Peyer's patch (tissue), 4 donors: ENCODE measurements around the gene PRMT9. TPM values are rescaled to one million over a fixed set of nuclear protein-coding genes. Genes with fewer than 3 reads are reported as not detected.

Experiments
- DNase-seq, 3 donors: peaks; one replicate each; pipeline ENCODE4 v3.0.0-alpha.2; 2017 to 2019
- H3K27ac ChIP-seq, 4 donors: fragments of 200-600 bp; sonication (generic); one replicate each; pipeline ENCODE4 v1.5.1; 2016 to 2019
- H3K27me3 ChIP-seq, 2 donors: fragments of 200-600 bp; sonication (generic); one replicate each; pipeline ENCODE4 v1.5.1; 2019
- H3K36me3 ChIP-seq, 3 donors: fragments of 200-600 bp; sonication (generic); one replicate each; pipeline ENCODE4 v1.5.1; 2016 to 2019
- H3K4me1 ChIP-seq, 4 donors: fragments of 200-600 bp; sonication (generic); one replicate each; pipeline ENCODE4 v1.5.1; 2016 to 2019
- H3K4me3 ChIP-seq, 4 donors: fragments of 200-600 bp; sonication (generic); 1 replicate in 3 of 4; 2 replicates in 1 of 4; pipeline ENCODE4 v1.5.1; 2016 to 2019; ENCODE audit warnings: mild to moderate bottlenecking in 1 of 4
- H3K9me3 ChIP-seq, 4 donors: fragments of 200-600 bp; sonication (generic); one replicate each; pipeline ENCODE4 v1.5.1; 2016 to 2019; ENCODE audit warnings: mild to moderate bottlenecking in 1 of 4
- POLR2A ChIP-seq, 2 donors: fragments of 450-650 bp; IDR thresholded peaks; one replicate each; pipeline ENCODE4 v1.5.1; 2017; ENCODE audit warnings: antibody characterized with exemption in 2 of 2, mild to moderate bottlenecking in 2 of 2, moderate library complexity in 2 of 2
- total RNA-seq, 4 donors: library from RNA; depleted of rRNA; stranded (reverse); fragments of >200 nt; gene quantifications; one replicate each; pipeline ENCODE4 v1.1.0, GENCODE V29; 2016
- TF ChIP-seq, protein P1 (sequence below), 6 experiments: fragments of 450-650 bp in 4 of 6; fragments of 200-600 bp in 2 of 6; sonication (generic) in 1 of 6; IDR thresholded peaks; one replicate each; pipeline ENCODE4 v1.5.1; 2017 to 2019; ENCODE audit warnings: antibody characterized with exemption in 6 of 6, mild to moderate bottlenecking in 3 of 6, moderate library complexity in 1 of 6

PRMT9 gene
- total RNA-seq, 4 donors from 2014 or later, result 5.4 to 9.9 (median 7.8) TPM

GRCh38 chr4:147640331-147640730, 43.6 kb downstream of the PRMT9 start:
- H3K9me3 ChIP-seq, result no peaks in the 10 kb centered on the region
- H3K27ac ChIP-seq, result no peak overlapping the region
- H3K4me1 ChIP-seq, result no peaks in the 10 kb centered on the region
- TF ChIP-seq, protein P1, sequence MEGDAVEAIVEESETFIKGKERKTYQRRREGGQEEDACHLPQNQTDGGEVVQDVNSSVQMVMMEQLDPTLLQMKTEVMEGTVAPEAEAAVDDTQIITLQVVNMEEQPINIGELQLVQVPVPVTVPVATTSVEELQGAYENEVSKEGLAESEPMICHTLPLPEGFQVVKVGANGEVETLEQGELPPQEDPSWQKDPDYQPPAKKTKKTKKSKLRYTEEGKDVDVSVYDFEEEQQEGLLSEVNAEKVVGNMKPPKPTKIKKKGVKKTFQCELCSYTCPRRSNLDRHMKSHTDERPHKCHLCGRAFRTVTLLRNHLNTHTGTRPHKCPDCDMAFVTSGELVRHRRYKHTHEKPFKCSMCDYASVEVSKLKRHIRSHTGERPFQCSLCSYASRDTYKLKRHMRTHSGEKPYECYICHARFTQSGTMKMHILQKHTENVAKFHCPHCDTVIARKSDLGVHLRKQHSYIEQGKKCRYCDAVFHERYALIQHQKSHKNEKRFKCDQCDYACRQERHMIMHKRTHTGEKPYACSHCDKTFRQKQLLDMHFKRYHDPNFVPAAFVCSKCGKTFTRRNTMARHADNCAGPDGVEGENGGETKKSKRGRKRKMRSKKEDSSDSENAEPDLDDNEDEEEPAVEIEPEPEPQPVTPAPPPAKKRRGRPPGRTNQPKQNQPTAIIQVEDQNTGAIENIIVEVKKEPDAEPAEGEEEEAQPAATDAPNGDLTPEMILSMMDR (IDR thresholded peaks at IDR 0.05), result no peak
- TF ChIP-seq POLR2A (IDR thresholded peaks at IDR 0.05), result no peak
- peaks cover 0 to 41% (median 0%) of the 10 kb centered on the region in 3 donors for H3K36me3 ChIP-seq
- no peak overlapping the region for H3K4me3 ChIP-seq
- no peak for DNase-seq
- no peaks in the 10 kb centered on the region for H3K27me3 ChIP-seq

- no peak for DNase-seq
- H3K4me1 ChIP-seq, result no peaks in the 10 kb centered on the region
- no peaks in the 10 kb centered on the region for H3K27me3 ChIP-seq
- no peak for TF ChIP-seq POLR2A (IDR thresholded peaks at IDR 0.05)
- TF ChIP-seq, protein P1 (IDR thresholded peaks at IDR 0.05), result no peak
- no peak overlapping the region for H3K27ac ChIP-seq
- H3K4me3 ChIP-seq, result no peak overlapping the region
- peaks cover 0 to 50% (median 0%) of the 10 kb centered on the region in 3 donors for H3K36me3 ChIP-seq
- H3K9me3 ChIP-seq, result no peaks in the 10 kb centered on the region
These were observed 44.6 kb downstream of the PRMT9 start for GRCh38 chr4:147639388-147639787.

DNA sequence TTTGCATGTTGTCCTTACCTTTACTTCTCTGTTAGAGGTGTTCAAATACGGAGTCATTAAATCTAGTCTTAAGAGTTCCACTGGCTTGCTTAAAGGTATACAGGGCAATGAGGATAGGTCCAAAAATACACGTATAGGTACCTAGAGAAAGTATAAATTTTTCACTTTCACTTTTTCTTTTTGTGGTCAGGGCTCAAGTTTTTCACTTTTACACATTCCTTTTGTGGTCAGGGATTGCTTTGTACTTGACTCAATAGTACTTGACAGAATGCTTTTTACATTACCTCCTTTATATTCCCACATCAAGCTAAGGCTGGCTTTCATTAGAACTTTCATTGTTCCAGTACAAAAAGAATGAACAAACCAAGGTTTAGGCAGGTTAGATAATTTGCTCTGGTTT, 45.0 kb downstream of the PRMT9 start:
- H3K9me3 ChIP-seq, result no peaks in the 10 kb centered on the region
- no peaks in the 10 kb centered on the region for H3K4me1 ChIP-seq
- no peak overlapping the region for H3K27ac ChIP-seq
- H3K4me3 ChIP-seq, result no peak overlapping the region
- no peaks in the 10 kb centered on the region for H3K27me3 ChIP-seq
- TF ChIP-seq POLR2A (IDR thresholded peaks at IDR 0.05), result no peak
- TF ChIP-seq, protein P1 (IDR thresholded peaks at IDR 0.05), result no peak
- peaks cover 0 to 55% (median 0%) of the 10 kb centered on the region in 3 donors for H3K36me3 ChIP-seq
- DNase-seq, result no peak

GRCh38 chr4:147638365-147638764, 45.6 kb downstream of the PRMT9 start:
- TF ChIP-seq, protein P1 (IDR thresholded peaks at IDR 0.05), result no peak
- TF ChIP-seq POLR2A (IDR thresholded peaks at IDR 0.05), result no peak
- Histone ChIP-seq H3K27ac (no peak overlapping the region), H3K27me3 (no peaks in the 10 kb centered on the region), H3K4me1 (no peaks in the 10 kb centered on the region), H3K4me3 (no peak overlapping the region), H3K9me3 (no peaks in the 10 kb centered on the region), H3K36me3 (peaks cover 0 to 60% (median 0%) of the 10 kb centered on the region in 3 donors)
- DNase-seq, result no peak

GRCh38 chr4:147635348-147635747, 48.6 kb downstream of the PRMT9 start:
- H3K4me1 ChIP-seq, result no peaks in the 10 kb centered on the region
- H3K27ac ChIP-seq, result no peak overlapping the region
- no peak overlapping the region for H3K4me3 ChIP-seq
- H3K27me3 ChIP-seq, result no peaks in the 10 kb centered on the region
- TF ChIP-seq POLR2A (IDR thresholded peaks at IDR 0.05), result no peak
- TF ChIP-seq, protein P1 (IDR thresholded peaks at IDR 0.05), result no peak
- H3K36me3 ChIP-seq, result peaks cover 0 to 75% (median 0%) of the 10 kb centered on the region in 3 donors
- H3K9me3 ChIP-seq, result no peaks in the 10 kb centered on the region
- DNase-seq, result no peak

- no peaks in the 10 kb centered on the region for H3K4me1 ChIP-seq
- H3K27ac ChIP-seq, result no peak overlapping the region
- no peaks in the 10 kb centered on the region for H3K27me3 ChIP-seq
- TF ChIP-seq, protein P1 (IDR thresholded peaks at IDR 0.05), result no peak
- no peak for TF ChIP-seq POLR2A (IDR thresholded peaks at IDR 0.05)
- DNase-seq, result no peak
- H3K9me3 ChIP-seq, result no peaks in the 10 kb centered on the region
- no peak overlapping the region for H3K4me3 ChIP-seq
- peaks cover 0 to 92% (median 0%) of the 10 kb centered on the region in 3 donors for H3K36me3 ChIP-seq
These were observed 50.3 kb downstream of the PRMT9 start for GRCh38 chr4:147633643-147634042.
